ENCODE results near the gene NAB2.

The NAB2 gene

GRCh38 chr12:57095440-57095839, 6.5 kb downstream of the NAB2 start:
- DNase-seq: no peak

GRCh38 chr12:57096099-57096572, 7.2 kb downstream of the NAB2 start:
- DNase-seq: peak; percentile 63

- DNase-seq: no peak
These were observed 8.0 kb downstream of the NAB2 start for GRCh38 chr12:57096748-57097553.

GRCh38 chr12:57097554-57097835, 8.6 kb downstream of the NAB2 start:
- no peak for DNase-seq

- DNase-seq: no peak
These were observed 9.6 kb downstream of the NAB2 start for GRCh38 chr12:57098546-57098945.

- DNase-seq: no peak
These were observed 10.3 kb downstream of the NAB2 start for GRCh38 chr12:57099047-57099714.

- no peak for DNase-seq
These were observed 10.9 kb downstream of the NAB2 start for GRCh38 chr12:57099766-57100165.

- DNase-seq: no peak
These were observed 13.2 kb downstream of the NAB2 start for GRCh38 chr12:57101892-57102695.

- DNase-seq: no peak
These were observed 14.9 kb downstream of the NAB2 start for GRCh38 chr12:57103856-57104255.

GRCh38 chr12:57104292-57104910, 15.5 kb downstream of the NAB2 start:
- no peak for DNase-seq

GRCh38 chr12:57105011-57105753, 16.3 kb downstream of the NAB2 start:
- no peak for DNase-seq

GRCh38 chr12:57106021-57106708, 17.3 kb downstream of the NAB2 start:
- no peak for DNase-seq

- no peak for DNase-seq
These were observed 18.7 kb downstream of the NAB2 start for GRCh38 chr12:57107456-57108155.

- DNase-seq: no peak
These were observed 20.5 kb downstream of the NAB2 start for GRCh38 chr12:57109207-57110103.

GRCh38 chr12:57110104-57111030, 21.5 kb downstream of the NAB2 start:
- DNase-seq: no peak

- no peak for DNase-seq
These were observed 22.3 kb downstream of the NAB2 start, which contains the start of gene STAT6 for GRCh38 chr12:57111031-57111734. STAT6 (minus strand) TSS chr12:57111362; CDS start chr12:57108278, 3,084 bp downstream.

- DNase-seq: no peak
These were observed 23.8 kb downstream of the NAB2 start for GRCh38 chr12:57112492-57113294.

All from NCI-H1105 (cell line).